Measurements from ENCODE around the gene GBP3. TPM values are rescaled to one million over a fixed set of nuclear protein-coding genes. Genes with fewer than 3 reads are reported as not detected.

GBP3 gene
- total and polyA plus RNA-seq, 9 of the 15 experiments (the other 6 are each of a cell fraction or from before 2014, with no cell fraction given): 0.07 to 0.14 (median 0.11) TPM; not detected in 4

- no TSS peak for BruUV-seq (replicated peaks)
- intact Hi-C loops (cut with micrococcal nuclease): no loop called here
These were observed 22.5 kb upstream of the GBP3 start for GRCh38 chr1:89044970-89045721.

GRCh38 chr1:89043940-89044339 is 21.3 kb upstream of the GBP3 start:
- no peak overlapping the region for H3K4me2 ChIP-seq (ENCODE audit: insufficient read depth, low read length)
- H2AFZ ChIP-seq (ENCODE audit: low read depth, low read length): no peak overlapping the region
- FAIRE-seq: no peak
- POLR2A ChIA-PET: no interaction called here
- no peaks in the 10 kb centered on the region for H4K20me1 ChIP-seq (replicated peaks; ENCODE audit: control insufficient read depth, insufficient read depth, low read length)
- TF ChIP-seq ZSCAN29 (IDR thresholded peaks at IDR 0.05) (no peak), ETS1 (conservative IDR thresholded peaks at IDR 0.05; ENCODE audit: control insufficient read depth, low read depth, low read length) (no peak), POLR3A (IDR thresholded peaks at IDR 0.05; ENCODE audit: borderline replicate concordance, extremely low read depth, insufficient read depth, insufficient read length) (no peak), THAP7 (CRISPR knock-in tag; IDR thresholded peaks at IDR 0.05) (no peak), CBX5 (IDR thresholded peaks at IDR 0.05; ENCODE audit: borderline replicate concordance, low read depth) (no peak), NFXL1 (CRISPR knock-in tag; IDR thresholded peaks at IDR 0.05) (no peak), TAF1 (IDR thresholded peaks at IDR 0.05; ENCODE audit: control insufficient read depth, extremely low read depth, insufficient read depth, low read length, severe bottlenecking) (no peak), ZNF668 (CRISPR knock-in tag; IDR thresholded peaks at IDR 0.05) (no peak), CBFA2T3 (IDR thresholded peaks at IDR 0.05) (no peak)
- 5% methylated on average over 5 of the region's 5 CpGs for WGBS (ENCODE audit: insufficient coverage, low coverage, missing lambda C conversion rate)
- no peaks in the 10 kb centered on the region for H3K9me3 ChIP-seq (replicated peaks; ENCODE audit: control insufficient read depth, insufficient read depth, low read depth, low read length)
- in situ Hi-C loops (cut with MboI): no loop called here
- H3K79me2 ChIP-seq (ENCODE audit: control insufficient read depth, insufficient read depth, low read length): no peaks in the 10 kb centered on the region
- CTCF ChIA-PET (ENCODE audit: low intra/inter-chr PET ratio): no interaction called here
- intact Hi-C loops (cut with micrococcal nuclease): no loop called here
- no peaks in the 10 kb centered on the region for H3K9me1 ChIP-seq (ENCODE audit: control insufficient read depth, insufficient read depth, low read length)
- no peak for ATAC-seq
- no peaks in the 10 kb centered on the region for H3K36me3 ChIP-seq (ENCODE audit: control insufficient read depth, insufficient read depth, low read length)
- peaks cover 0 to 8% of the 10 kb centered on the region in 2 experiments; a peak in 2 of 5 replicates for H3K4me1 ChIP-seq (replicated peaks in 1 of 2; ENCODE audit: control insufficient read depth in 2 of 2, insufficient read depth in 2 of 2, low read length in 2 of 2)
- no peak overlapping the region for H3K4me3 ChIP-seq
- H3K9ac ChIP-seq (ENCODE audit: insufficient read depth in 1 of 2, low read depth in 2 of 2, low read length in 2 of 2): no peak overlapping the region
- H3K27me3 ChIP-seq (ENCODE audit: control insufficient read depth in 2 of 2, insufficient read depth in 2 of 2, low read length in 2 of 2): no peaks in the 10 kb centered on the region
- DNase-seq (ENCODE audit: extremely low read depth in 1 of 4, low spot score in 3 of 4): no peak
- no peak overlapping the region for H3K27ac ChIP-seq (ENCODE audit: extremely low read depth, low read depth, low read length)
- no TSS peak for BruUV-seq (replicated peaks)

More at GRCh38 chr1:89044970-89045721, 22.5 kb upstream of the GBP3 start:
- Histone ChIP-seq H3K9me3 (replicated peaks; ENCODE audit: control insufficient read depth, insufficient read depth, low read depth, low read length) (no peaks in the 10 kb centered on the region), H4K20me1 (replicated peaks; ENCODE audit: control insufficient read depth, insufficient read depth, low read length) (no peaks in the 10 kb centered on the region), H3K36me3 (ENCODE audit: control insufficient read depth, insufficient read depth, low read length) (no peaks in the 10 kb centered on the region), H3K4me1 (replicated peaks in 1 of 2; ENCODE audit: control insufficient read depth in 2 of 2, insufficient read depth in 2 of 2, low read length in 2 of 2) (no peaks in the 10 kb centered on the region), H3K9me1 (ENCODE audit: control insufficient read depth, insufficient read depth, low read length) (no peaks in the 10 kb centered on the region), H3K27ac (ENCODE audit: extremely low read depth, low read depth, low read length) (no peak overlapping the region), H3K4me2 (ENCODE audit: insufficient read depth, low read length) (no peak overlapping the region), H2AFZ (ENCODE audit: low read depth, low read length) (no peak overlapping the region), H3K4me3 (no peak overlapping the region), H3K27me3 (ENCODE audit: control insufficient read depth in 2 of 2, insufficient read depth in 2 of 2, low read length in 2 of 2) (peaks cover 0 to 2% of the 10 kb centered on the region in 2 experiments; a peak in 1 of 5 replicates), H3K9ac (ENCODE audit: insufficient read depth in 1 of 2, low read depth in 2 of 2, low read length in 2 of 2) (no peak overlapping the region), H3K79me2 (ENCODE audit: control insufficient read depth, insufficient read depth, low read length) (no peaks in the 10 kb centered on the region)
- CTCF ChIA-PET (ENCODE audit: low intra/inter-chr PET ratio): no interaction called here
- TF ChIP-seq RBM34 (IDR thresholded peaks at IDR 0.05; ENCODE audit: borderline replicate concordance, insufficient read depth, low read length): no peak
- TF ChIP-seq MEF2D (tag; conservative IDR thresholded peaks at IDR 0.05; ENCODE audit: low read depth): no peak
- TF ChIP-seq PHF21A (IDR thresholded peaks at IDR 0.05; ENCODE audit: borderline replicate concordance, low read depth): no peak
- 0 out of 2 replicates have a peak, but pooled peaks have one; percentile 21 for TF ChIP-seq ZNF212 (CRISPR knock-in tag; IDR thresholded peaks at IDR 0.05)
- WGBS (ENCODE audit: insufficient coverage, low coverage, missing lambda C conversion rate): 0% methylated on average over 2 of the region's 2 CpGs
- DNase-seq (ENCODE audit: extremely low read depth in 1 of 4, low spot score in 3 of 4): no peak
- in situ Hi-C loops (cut with MboI): no loop called here
- no peak for ATAC-seq
- POLR2A ChIA-PET: no interaction called here
- no peak for FAIRE-seq
